22Rv1 (cell line): ENCODE results near the gene SLC15A3.
"Not testable (repeated sequence)": the region's sequence is repeated elsewhere in the genome, so short reads cannot be mapped to it uniquely, and the experiment has no call there.

ENCODE experiments used
- H3K27ac ChIP-seq: fragments of 450-650 bp; 2 replicates; pipeline ENCODE4 v1.5.1; 2017
- ZFX ChIP-seq: fragments of 450-650 bp; IDR thresholded peaks from 2 replicates; pipeline ENCODE4 v1.6.1; 2017; ENCODE audit warnings: antibody characterized with exemption, borderline replicate concordance
- TF ChIP-seq, protein P1 (sequence below): fragments of 450-650 bp; IDR thresholded peaks from 2 replicates; pipeline ENCODE4 v1.5.1; 2017; ENCODE audit warnings: mild to moderate bottlenecking

Gene SLC15A3

DNA sequence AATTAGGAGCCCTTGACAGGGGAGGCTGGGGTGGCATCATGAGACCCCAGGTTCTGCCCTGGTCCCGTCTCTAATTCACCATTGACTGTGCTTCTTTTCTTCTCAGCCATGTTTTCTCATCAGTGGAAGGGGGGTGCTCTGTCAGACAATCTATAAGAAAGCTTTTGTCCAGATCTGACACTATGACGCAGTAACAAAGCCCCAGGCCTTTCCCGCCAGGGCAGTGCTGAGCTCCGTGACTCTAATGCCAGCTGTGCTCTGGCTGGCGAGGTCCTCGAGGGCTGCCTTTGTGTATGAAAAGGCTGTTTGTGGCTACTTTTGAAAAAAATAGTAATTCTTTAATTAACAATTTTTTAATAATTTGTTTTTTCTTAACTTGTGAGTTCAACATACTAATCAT, 22.8 kb upstream of the SLC15A3 start:
- H3K27ac ChIP-seq: no peak overlapping the region
- TF ChIP-seq, protein P1, sequence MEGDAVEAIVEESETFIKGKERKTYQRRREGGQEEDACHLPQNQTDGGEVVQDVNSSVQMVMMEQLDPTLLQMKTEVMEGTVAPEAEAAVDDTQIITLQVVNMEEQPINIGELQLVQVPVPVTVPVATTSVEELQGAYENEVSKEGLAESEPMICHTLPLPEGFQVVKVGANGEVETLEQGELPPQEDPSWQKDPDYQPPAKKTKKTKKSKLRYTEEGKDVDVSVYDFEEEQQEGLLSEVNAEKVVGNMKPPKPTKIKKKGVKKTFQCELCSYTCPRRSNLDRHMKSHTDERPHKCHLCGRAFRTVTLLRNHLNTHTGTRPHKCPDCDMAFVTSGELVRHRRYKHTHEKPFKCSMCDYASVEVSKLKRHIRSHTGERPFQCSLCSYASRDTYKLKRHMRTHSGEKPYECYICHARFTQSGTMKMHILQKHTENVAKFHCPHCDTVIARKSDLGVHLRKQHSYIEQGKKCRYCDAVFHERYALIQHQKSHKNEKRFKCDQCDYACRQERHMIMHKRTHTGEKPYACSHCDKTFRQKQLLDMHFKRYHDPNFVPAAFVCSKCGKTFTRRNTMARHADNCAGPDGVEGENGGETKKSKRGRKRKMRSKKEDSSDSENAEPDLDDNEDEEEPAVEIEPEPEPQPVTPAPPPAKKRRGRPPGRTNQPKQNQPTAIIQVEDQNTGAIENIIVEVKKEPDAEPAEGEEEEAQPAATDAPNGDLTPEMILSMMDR: no peak
- TF ChIP-seq ZFX: no peak

DNA sequence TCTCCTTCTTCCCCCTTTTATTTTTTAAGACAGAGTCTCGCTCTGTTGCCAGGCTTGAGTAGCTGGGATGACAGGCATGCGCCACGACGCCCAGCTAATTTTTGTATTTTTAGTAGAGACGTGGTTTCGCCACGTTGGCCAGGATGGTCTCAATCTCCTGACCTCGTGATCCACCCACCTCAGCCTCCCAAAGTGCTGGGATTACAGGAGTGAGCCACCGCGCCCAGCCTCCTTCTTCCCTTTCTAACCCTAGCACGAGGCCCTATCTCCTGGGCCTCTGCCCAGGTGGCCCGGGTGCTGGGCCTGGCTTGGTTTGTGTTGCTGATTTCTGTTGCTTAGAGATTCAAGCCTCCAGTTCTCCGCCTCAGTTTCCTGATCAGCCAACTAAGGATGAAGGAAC, 22.3 kb upstream of the SLC15A3 start:
- H3K27ac ChIP-seq: not testable (repeated sequence)

DNA sequence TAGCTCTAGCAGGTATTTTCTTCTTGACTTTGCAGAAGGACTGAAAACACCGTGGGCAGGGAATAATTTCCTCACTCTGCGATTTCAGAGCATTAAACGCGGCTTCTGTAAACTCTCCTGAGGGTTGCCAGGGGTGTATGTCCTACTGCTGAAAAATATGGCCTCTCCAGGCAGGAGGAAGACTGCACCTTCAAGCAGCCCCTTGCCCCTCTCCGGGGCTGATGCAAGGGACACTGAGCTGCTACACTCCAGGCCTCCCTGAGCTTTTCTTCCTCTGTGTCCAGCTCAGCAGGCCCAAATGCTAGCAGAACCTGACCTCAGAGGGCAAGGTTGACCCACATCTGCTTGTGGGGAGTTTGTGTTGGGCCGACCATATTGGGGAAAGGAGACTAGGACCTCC, 21.7 kb upstream of the SLC15A3 start:
- TF ChIP-seq, protein P1: no peak
- TF ChIP-seq ZFX: no peak
- no peak overlapping the region for H3K27ac ChIP-seq

DNA sequence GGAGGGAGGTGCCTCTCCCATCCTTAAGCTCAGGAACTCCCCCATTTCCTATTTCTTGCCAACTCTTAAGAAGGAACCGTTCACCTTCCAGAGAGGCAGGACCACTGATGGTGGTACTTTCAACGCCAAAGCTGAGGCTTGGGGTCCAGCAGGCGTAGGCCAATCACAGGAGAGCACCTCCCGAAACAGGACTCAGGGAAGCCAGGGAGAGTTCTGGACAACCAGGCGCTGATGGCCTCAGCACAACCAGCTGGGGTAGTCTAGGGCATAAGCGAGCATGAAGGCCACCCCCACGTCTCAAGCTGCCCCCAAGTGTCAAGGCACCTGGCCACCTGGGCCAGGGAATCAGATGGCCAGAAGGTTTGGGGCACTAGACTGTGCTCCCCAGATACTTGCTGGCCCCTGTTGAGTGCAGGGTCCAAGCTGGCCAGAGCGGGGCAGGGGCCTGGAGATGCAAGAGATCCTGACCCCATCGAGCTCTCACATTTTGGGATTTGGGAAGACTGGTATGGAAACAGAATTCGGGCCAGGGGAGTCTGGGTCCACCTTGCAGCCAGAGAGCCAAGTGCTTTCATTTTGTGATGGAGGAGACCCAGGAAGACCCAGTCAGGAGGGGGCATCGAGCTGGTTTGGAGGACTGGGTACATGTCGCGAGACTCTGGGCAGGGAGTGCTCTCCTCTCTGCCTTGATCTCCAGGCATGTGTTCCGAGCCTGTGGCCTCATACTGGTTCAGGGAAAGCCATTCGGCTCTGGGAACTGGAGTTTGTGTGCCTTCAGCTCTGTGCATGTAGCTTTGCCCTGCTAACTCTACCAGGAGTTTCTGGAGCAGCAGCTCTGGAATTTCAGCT, 20.4 kb upstream of the SLC15A3 start:
- TF ChIP-seq, protein P1: no peak
- no peak for TF ChIP-seq ZFX
- H3K27ac ChIP-seq: no peak overlapping the region

DNA sequence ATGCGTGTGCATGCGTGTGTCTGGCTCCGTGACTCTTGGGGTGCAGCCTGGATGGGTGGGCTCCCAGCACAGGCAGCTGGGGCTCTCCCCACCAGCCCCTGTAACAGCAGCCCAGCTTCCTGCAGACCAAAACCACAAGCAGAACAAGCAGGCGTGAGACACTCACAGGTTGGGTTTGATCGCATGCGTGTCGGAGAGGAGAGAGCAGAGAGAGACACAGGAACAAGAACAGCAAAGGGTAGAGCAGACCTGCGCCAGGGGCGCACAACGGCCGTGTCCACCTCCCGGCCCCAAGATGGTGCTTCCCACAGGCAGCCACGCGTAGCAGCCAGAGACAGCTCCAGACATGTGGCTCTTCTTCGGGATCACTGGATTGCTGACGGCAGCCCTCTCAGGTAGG, 19.5 kb upstream of the SLC15A3 start, which contains the start of gene CD6:
TSS of gene CD6 (plus strand) at position 161 of the 400 bp plus-strand sequence. CDS start at position 347, 186 bp downstream.
- H3K27ac ChIP-seq: no peak within 1 kb of the TSS
- TF ChIP-seq, protein P1: no peak
- TF ChIP-seq ZFX: no peak

DNA sequence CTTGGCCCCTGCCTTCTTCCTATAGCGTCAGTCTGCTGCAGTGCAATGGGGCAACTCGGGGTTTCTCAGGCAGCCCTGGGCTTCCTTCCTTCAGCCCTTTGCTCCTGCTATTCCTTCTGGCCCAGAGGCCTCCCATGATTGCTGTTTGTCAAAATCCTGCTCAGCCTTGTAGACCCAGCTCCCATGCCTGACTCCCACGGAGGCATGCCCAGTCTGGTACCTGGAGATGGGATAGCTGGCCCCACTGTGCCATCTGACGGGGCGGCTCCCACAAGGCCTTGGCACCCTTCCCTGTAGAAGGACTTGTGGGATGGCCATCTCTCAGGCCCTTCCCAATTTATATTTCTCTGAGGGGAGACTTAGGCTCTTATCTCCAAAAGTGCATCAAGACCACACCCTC, 18.9 kb upstream of the SLC15A3 start:
- TF ChIP-seq, protein P1: no peak
- TF ChIP-seq ZFX: no peak
- no peak overlapping the region for H3K27ac ChIP-seq

DNA sequence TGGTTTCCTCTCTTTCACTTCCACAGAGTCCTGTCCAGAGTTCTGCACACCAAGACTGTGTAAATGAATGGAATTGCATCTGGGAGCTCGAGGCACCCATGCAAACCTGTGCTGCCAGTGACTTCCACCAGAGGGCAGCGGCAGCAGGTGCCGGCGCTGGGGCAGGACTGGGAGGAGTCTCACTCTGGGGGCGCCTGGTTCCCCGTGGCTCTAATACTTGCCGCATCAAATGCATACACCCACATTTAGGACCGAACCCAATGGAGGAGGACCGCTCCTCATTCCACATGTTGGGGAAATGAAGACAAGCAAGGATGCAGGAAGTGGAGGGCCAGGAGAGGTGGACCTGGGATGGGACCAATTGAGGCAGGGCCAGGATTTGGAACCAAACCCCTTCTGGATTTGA, 18.4 kb upstream of the SLC15A3 start:
- H3K27ac ChIP-seq: no peak overlapping the region
- no peak for TF ChIP-seq ZFX
- TF ChIP-seq, protein P1: peak; percentile 96
